Inflammatory macrophage treated with lipopolysaccharide for 1 hour (primary cell): ENCODE data around the gene CELSR1.
A peak's percentile ranks its signal among the peaks of the same experiment; 100 is the strongest.

Experiments used
- DNase-seq, 2 donors: peaks; one replicate each; pipeline ENCODE4 v3.0.0-alpha.2; 2020 to 2022

Gene CELSR1

DNA sequence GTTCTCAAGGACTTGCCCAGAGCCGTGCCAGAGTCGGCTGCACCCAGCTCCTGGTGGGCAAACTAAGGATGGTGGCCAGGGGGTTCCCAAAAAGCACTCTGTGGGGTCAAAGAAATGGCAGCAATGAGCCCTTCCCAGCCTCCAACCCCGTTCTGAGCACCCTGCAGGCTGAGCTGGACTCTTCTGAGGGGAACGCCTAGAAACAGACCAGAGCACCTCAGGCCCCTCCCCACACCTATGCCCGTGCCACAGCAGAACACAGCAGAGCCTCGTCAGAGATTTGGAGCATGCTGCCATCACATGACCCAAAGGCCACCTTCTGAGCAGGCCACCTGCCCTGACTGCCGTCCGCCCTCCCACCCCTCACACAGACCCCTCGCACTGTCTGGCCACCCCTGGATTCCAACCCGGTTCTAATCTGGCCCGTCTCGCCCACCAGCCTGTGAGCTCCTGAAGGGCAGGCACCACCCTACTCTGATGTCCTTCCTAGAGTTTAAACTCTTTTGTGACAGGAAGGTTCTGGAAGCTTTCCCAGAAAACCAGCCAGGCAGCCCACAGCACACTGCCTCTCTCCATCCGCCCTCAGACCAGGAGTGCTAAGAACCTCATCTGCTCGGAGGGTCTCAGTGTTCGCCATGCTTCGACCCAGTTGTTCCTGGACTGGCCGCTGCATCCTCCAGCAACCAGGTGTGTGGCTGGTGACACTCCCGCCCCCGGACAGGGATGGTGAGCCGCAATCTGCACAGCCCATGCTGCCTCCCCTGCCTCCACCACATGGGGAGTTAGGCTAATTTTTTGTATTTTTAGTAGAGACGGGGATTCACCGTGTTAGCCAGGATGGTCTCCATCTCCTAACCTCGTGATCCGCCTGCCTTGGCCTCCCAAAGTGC lies 97.6 kb downstream of the CELSR1 start:
- DNase-seq: no peak

GRCh38 chr22:46439111-46439510 lies 98.3 kb downstream of the CELSR1 start:
- no peak for DNase-seq

- no peak for DNase-seq
These were observed 99.6 kb downstream of the CELSR1 start for GRCh38 chr22:46437671-46438440.

GRCh38 chr22:46436595-46437175 lies 100.7 kb downstream of the CELSR1 start:
- DNase-seq: no peak

DNA sequence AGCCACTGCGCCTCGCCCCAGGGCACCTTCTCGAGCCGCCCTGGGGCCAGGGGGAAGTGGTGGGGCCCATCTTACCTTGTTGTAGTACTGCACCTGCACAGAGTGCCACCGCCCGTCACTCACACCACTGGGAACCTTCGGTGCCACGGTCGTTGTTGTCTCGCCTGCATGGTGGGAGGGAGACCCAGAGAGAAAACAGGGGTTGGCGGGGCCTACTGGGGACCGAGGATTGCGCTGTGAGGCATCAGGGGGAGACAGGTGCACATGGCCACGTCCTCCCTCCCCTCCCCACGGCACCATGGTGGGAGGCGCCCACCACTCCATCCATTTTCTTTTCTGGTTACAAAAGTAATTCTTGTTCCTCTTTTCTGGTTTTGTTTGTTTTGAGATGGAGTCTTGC lies 104.1 kb downstream of the CELSR1 start:
- DNase-seq: no peak

DNA sequence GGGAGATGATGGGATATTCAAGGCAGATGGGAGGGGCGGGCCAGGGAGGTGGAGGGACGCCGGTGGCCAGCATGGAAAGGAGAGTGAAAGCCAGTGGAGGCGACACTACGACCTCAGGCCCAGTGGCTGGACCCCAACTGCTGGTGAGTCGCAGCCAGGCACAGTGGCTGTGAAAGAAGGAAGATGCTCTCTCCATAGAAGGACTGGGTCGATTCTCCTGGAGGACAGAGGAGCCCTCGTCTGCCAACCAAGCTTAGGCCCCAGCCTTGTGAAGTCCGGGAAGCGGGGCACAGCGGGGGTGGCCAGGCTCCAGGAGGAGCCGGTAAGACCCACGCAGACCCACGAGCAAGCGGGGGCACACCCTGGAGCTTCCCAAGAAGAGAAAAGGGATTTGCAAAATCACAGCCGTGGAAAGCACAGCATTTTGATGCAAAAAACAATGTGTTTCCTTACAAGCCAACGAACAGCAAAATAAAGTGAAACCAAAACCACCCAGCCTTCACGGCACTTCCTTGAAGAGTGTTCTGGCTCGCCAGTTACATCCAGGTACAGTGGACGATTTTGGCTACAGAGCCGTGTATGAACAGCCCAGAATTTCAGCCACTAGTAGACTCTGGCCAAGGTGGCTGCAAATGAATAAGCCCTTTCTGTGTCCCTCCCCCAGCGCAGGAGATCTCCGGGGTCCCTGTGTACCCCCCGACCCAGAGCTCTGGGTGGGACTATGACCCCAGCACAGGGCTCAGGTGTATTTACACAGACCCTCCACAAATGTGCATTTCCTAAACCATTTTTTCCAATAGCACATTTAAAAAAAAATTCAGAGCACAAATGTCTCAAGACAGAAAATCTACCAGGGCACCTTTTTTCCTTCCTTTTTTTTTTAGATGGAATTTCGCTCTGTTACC lies 105.0 kb downstream of the CELSR1 start:
- peak; percentile 31 to 33 for DNase-seq

GRCh38 chr22:46430961-46431838 lies 106.2 kb downstream of the CELSR1 start:
- no peak for DNase-seq

DNA sequence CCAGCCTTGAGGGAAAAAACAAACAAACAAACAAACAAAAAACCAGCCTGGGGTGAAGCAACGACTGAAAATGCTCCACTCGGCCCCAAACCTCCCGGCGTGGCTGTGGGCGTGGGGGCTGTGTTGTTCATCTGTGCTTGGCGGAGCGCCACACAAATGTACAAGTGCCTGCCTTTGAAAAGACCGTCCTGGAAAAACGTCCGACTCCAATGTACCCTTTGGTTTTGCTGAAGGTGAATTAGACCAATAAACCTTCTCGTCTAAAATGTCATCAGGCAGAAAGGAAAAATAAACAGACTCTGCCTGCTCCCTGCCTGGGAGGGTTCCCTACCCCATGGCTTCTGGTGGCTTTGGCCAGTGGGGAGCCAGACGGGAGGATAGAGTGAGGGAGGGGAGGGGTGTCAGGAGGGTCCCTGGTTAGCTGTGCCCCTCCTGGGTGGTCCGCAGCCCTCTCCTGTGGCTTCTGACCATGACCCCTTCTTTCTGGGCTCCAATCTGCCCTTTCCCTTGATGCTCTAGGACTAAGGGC lies 108.0 kb downstream of the CELSR1 start:
- no peak for DNase-seq

DNA sequence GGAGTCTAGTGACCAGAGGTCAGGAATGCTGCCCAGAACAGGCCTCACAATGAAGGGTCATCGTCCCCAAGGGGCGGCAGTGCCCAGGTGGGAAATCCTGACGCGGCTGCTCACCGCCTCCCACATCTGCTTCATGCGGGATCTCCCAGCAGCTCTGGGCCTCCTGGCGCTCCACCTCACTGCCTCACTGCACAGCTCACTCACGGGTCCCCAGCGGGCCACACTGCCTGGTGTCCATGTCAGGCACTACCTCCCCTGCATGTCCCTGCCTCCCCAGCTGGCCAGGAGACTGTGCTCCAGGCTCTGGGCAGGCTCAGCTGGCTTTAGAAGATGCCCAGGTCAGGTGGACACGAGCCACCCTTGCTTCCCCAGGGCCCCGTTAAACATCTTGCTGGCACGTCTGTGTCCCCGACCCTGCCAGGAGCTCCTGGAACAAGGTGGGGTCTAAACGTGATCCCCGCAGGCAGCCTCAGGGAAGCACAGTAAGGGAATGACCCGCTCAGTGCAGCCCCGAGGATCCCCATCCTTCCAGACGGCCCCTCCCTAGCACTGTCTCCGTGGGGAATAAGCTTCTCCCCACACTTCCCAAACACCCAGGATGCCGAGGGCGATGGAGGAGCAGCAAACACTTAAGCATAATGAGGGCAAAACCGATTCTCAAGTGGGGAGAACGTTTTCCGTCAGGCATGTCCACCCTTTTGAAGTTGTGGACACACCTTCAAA lies 108.7 kb downstream of the CELSR1 start:
- no peak for DNase-seq

- no peak for DNase-seq
These were observed 109.2 kb downstream of the CELSR1 start for GRCh38 chr22:46428171-46428570.

- no peak for DNase-seq
These were observed 112.4 kb downstream of the CELSR1 start for GRCh38 chr22:46425016-46425415.

- DNase-seq: no peak
These were observed 112.9 kb downstream of the CELSR1 start for GRCh38 chr22:46424496-46424895.

- no peak for DNase-seq
These were observed 114.5 kb downstream of the CELSR1 start for GRCh38 chr22:46422896-46423295.

GRCh38 chr22:46421267-46421666 lies 116.2 kb downstream of the CELSR1 start:
- DNase-seq: no peak

GRCh38 chr22:46419754-46420571 lies 117.5 kb downstream of the CELSR1 start:
- DNase-seq: no peak

DNA sequence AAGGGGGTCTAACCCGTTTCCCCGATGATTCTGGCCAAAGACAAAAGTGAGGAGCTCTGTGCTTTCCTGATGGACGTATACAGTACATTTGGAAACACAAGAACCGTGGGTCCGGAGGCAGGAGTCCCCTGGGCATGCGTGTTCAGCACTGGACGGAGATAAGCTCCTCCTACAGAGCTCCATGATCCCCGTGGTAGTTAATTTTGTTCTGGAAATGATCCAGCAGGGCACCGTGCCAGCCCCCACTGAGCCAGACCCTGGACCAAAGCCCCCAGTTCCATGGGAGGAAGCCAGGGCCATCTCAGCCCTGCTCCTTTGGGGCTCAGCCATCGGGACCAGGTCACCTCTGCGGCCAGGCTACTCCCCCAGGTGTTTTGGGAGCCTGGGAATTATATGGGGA lies 118.6 kb downstream of the CELSR1 start:
- no peak for DNase-seq

GRCh38 chr22:46417769-46418168 lies 119.7 kb downstream of the CELSR1 start:
- DNase-seq: no peak

DNA sequence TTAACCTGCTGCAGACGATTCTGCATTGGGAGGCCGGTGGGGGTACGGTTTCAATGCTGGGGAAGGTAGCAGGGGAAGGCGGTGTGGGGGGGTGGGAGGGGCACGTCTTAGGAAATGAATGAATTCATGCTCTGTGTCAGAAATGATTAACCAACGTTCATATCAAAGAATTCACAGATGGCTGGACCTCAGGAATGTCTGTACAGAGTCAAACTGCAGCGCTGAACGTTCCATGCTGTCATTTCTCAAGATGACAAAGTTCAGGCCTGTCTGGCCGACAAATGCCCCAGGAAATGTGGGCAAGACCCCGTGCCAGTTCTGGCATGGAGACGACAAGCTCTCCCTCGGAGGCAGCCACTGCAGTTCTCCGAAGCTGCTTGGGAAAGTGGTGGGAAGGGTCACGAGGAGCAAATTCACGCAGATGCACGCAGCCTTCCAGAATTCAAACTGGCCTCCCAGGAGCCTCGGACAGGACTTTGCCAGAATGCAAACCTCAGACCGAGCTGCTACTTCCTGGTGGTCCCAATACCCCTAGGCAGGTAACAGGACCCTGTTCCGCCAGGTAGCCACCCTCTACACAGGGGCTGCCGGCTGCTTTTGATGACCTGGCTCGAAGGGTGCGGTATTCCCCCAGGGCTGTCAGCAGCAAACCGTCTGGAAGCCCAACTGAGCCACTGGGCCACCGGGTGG lies 120.4 kb downstream of the CELSR1 start:
- no peak for DNase-seq

- DNase-seq: no peak
These were observed 120.9 kb downstream of the CELSR1 start for GRCh38 chr22:46416520-46416871.
